Endothelial cell of umbilical vein (primary cell): ENCODE measurements around the gene KCTD10. TPM values are rescaled to one million over a fixed set of nuclear protein-coding genes. Genes with fewer than 3 reads are reported as not detected.

Experiments used
- BruUV-seq: library from RNA; stranded (reverse); fragments of 400-500 nt; replicated peaks from 2 replicates; lab custom pipeline; 2021; lab: Mats Ljungman, UMichigan
- CTCF ChIA-PET: fragments of 300-600, 350-600 bp; sonication (Branson Sonifier 250); formaldehyde crosslinking; loops from one replicate; lab custom pipeline; 2021; ENCODE audit warnings: antibody characterized with exemption, inconsistent platforms; lab: Charles Lee
- POLR2A ChIA-PET: fragments of 300-600, 350-600 bp; sonication (Branson Sonifier 250); formaldehyde crosslinking; loops from one replicate; lab custom pipeline; 2021; ENCODE audit warnings: antibody characterized with exemption, inconsistent platforms; lab: Charles Lee
- DNase-seq: peaks from one replicate; pipeline ENCODE4 v3.0.0-alpha.2; 2011; ENCODE audit warnings: low read depth, low spot score
- FAIRE-seq: peaks from 2 replicates; lab custom pipeline; 2011; peaks lifted over from hg19 to GRCh38; lab: Jason Lieb, UNC
- H2AFZ ChIP-seq: 2 replicates; pipeline ENCODE4 v1.6.0; 2012; ENCODE audit warnings: low read depth, low read length, control low read depth, inconsistent platforms
- H3K27ac ChIP-seq: 2 replicates; pipeline ENCODE4 v1.5.1; 2011; ENCODE audit warnings: low read depth, mild to moderate bottlenecking, control low read depth, low read length, moderate library complexity; ENCODE audit not compliant: insufficient read depth
- H3K27me3 ChIP-seq, 2 experiments: 2 replicates each; pipeline versions ENCODE4 v1.6.0 to v1.6.1; 2011; ENCODE audit warnings: low read length in 2 of 2, mixed read lengths in 1 of 2; ENCODE audit not compliant: control insufficient read depth in 2 of 2, insufficient read depth in 2 of 2
- H3K36me3 ChIP-seq, 2 experiments: 2 replicates in 1 of 2; 3 replicates in 1 of 2; pipeline ENCODE4 v1.5.1; 2011; ENCODE audit warnings: low read length in 2 of 2, mild to moderate bottlenecking in 1 of 2, moderate library complexity in 1 of 2; ENCODE audit not compliant: control insufficient read depth in 2 of 2, insufficient read depth in 2 of 2; ENCODE audit errors: extremely low read depth in 1 of 2
- H3K4me1 ChIP-seq: 3 replicates; pipeline ENCODE4 v1.5.1; 2011; ENCODE audit warnings: mild to moderate bottlenecking, low read length; ENCODE audit not compliant: control insufficient read depth, insufficient read depth; ENCODE audit errors: extremely low read depth
- H3K4me2 ChIP-seq: 2 replicates; pipeline ENCODE4 v1.6.1; 2011; ENCODE audit warnings: low read length, control low read depth, mixed read lengths; ENCODE audit not compliant: insufficient read depth
- H3K4me3 ChIP-seq, 3 experiments: fragments of 200-600 bp in 1 of 3; sonication (generic), shearing (Covaris generic) in 1 of 3; replicated peaks in 1 of 3; 2 replicates each; pipeline ENCODE4 v1.5.1; 2011 to 2016; ENCODE audit warnings: control low read depth in 3 of 3, low read length in 3 of 3, mild to moderate bottlenecking in 2 of 3, inconsistent platforms in 1 of 3, low read depth in 1 of 3, moderate library complexity in 1 of 3; ENCODE audit not compliant: insufficient read depth in 1 of 3
- H3K79me2 ChIP-seq: 2 replicates; pipeline ENCODE4 v1.6.0; 2012; ENCODE audit warnings: low read length, inconsistent platforms; ENCODE audit not compliant: control insufficient read depth, insufficient read depth
- H3K9ac ChIP-seq: replicated peaks from 2 replicates; pipeline ENCODE3; 2011; ENCODE audit warnings: low read length, control low read depth; ENCODE audit not compliant: insufficient read depth; ENCODE audit errors: extremely low read depth
- H3K9me1 ChIP-seq: replicated peaks from 3 replicates; pipeline ENCODE4 v1.6.0; 2011; ENCODE audit warnings: mild to moderate bottlenecking, low read length; ENCODE audit not compliant: control insufficient read depth, insufficient read depth; ENCODE audit errors: extremely low read depth
- H3K9me3 ChIP-seq: replicated peaks from 2 replicates; pipeline ENCODE4 v1.5.1; 2012; ENCODE audit warnings: low read length, inconsistent platforms; ENCODE audit not compliant: control insufficient read depth, insufficient read depth
- H4K20me1 ChIP-seq: replicated peaks from 2 replicates; pipeline ENCODE3; 2011; ENCODE audit warnings: mild to moderate bottlenecking, low read length; ENCODE audit not compliant: control insufficient read depth, insufficient read depth; ENCODE audit errors: extremely low read depth
- EZH2 ChIP-seq: IDR thresholded peaks from 2 replicates; pipeline ENCODE4 v1.6.1; 2012; ENCODE audit warnings: borderline replicate concordance, low read depth, mild to moderate bottlenecking, moderate library complexity, low read length, inconsistent platforms; ENCODE audit not compliant: severe bottlenecking
- FOS ChIP-seq: IDR thresholded peaks from 2 replicates; pipeline ENCODE4 v1.6.1; 2011; ENCODE audit warnings: mild to moderate bottlenecking, low read length, moderate library complexity, borderline replicate concordance; ENCODE audit not compliant: insufficient read depth
- GATA2 ChIP-seq: IDR thresholded peaks from 2 replicates; pipeline ENCODE4 v1.7.0; 2011; ENCODE audit warnings: low read depth, mild to moderate bottlenecking, moderate library complexity, mixed read lengths, low read length; ENCODE audit not compliant: insufficient read length, insufficient read depth
- MYC ChIP-seq: IDR thresholded peaks from one replicate; pipeline ENCODE4 v1.6.1; 2011; ENCODE audit warnings: mild to moderate bottlenecking, low read depth, low read length
- dilution Hi-C: fragments of 300-500 bp; cut with MboI; formaldehyde crosslinking; loops from one replicate; pipeline ENCODE4 v1.15.0; 2019; ENCODE audit warnings: low sequenced_read_pairs; ENCODE audit not compliant: extremely low pct_ligation_motif_present
- intact Hi-C: fragments of 100-400 bp; cut with micrococcal nuclease; formaldehyde crosslinking; loops from one replicate; pipeline ENCODE4 v1.10.0; 2022
- polyA plus RNA-seq, 4 experiments: library from polyadenylated mRNA; depleted of rRNA in 3 of 4; stranded (reverse) in 3 of 4; unstranded in 1 of 4; fragments of >200 nt; gene quantifications; 2 replicates each; pipeline versions ENCODE4 v1.2.1 to v1.2.3, GENCODE V29; 2011 to 2012; ENCODE audit warnings: missing spikeins in 1 of 4
- total RNA-seq: library from RNA; stranded (reverse); gene quantifications from 2 replicates; pipeline ENCODE4 v1.2.3, GENCODE V29; 2021

The KCTD10 gene
- total and polyA plus RNA-seq, 2 donors (not counting 3 experiments of a cell fraction or from before 2014, with no cell fraction given) = 101 to 112 TPM

- Histone ChIP-seq H3K79me2 (no peaks in the 10 kb centered on the region), H3K9me3 (no peaks in the 10 kb centered on the region), H3K36me3 (peaks cover 20 to 48% of the 10 kb centered on the region in 2 experiments), H3K4me1 (no peaks in the 10 kb centered on the region), H3K9me1 (no peaks in the 10 kb centered on the region), H3K4me2 (no peak overlapping the region), H3K27me3 (no peaks in the 10 kb centered on the region), H3K27ac (no peak overlapping the region), H3K4me3 (no peak overlapping the region), H2AFZ (no peak overlapping the region), H4K20me1 (no peaks in the 10 kb centered on the region), H3K9ac (no peak overlapping the region)
- DNase-seq (no peak), FAIRE-seq (no peak)
- no peak for TF ChIP-seq EZH2
- TF ChIP-seq GATA2 = no peak
- ChIA-PET POLR2A (no interaction called here), CTCF (interaction anchor here (1.6 kb wide), 1 partner anchor 60 kb away, joined by 6 read pairs; no protein-coding TSS in a partner anchor)
- intact Hi-C loops (no loop called here), dilution Hi-C loops (no loop called here)
- no TSS peak for BruUV-seq
These were observed 11.1 kb upstream of the KCTD10 start for GRCh38 chr12:109488051-109488665.

GRCh38 chr12:109487181-109488050 lies 10.3 kb upstream of the KCTD10 start:
- intact Hi-C loops = no loop called here
- dilution Hi-C loops = no loop called here
- FAIRE-seq (no peak), DNase-seq (no peak)
- Histone ChIP-seq H3K4me2 (no peak overlapping the region), H3K27ac (no peak overlapping the region), H3K9ac (no peak overlapping the region), H3K9me3 (no peaks in the 10 kb centered on the region), H4K20me1 (no peaks in the 10 kb centered on the region), H3K9me1 (no peaks in the 10 kb centered on the region), H3K4me1 (no peaks in the 10 kb centered on the region), H2AFZ (no peak overlapping the region), H3K27me3 (no peaks in the 10 kb centered on the region), H3K79me2 (no peaks in the 10 kb centered on the region), H3K36me3 (peaks cover 17 to 48% of the 10 kb centered on the region in 2 experiments), H3K4me3 (no peak overlapping the region)
- CTCF ChIA-PET = interaction anchor here (1.6 to 3.8 kb wide), 2 partner anchors 59 kb away, joined by 6 to 17 read pairs; no protein-coding TSS in a partner anchor
- POLR2A ChIA-PET = no interaction called here
- no TSS peak for BruUV-seq
- TF ChIP-seq FOS (no peak), MYC (no peak)
